AML-193 (cell line): ENCODE results near the gene STK11IP.
A peak's percentile ranks its signal among the peaks of the same experiment; 100 is the strongest.

Source experiments
- DNase-seq, 2 experiments: peaks; one replicate each; lab custom pipeline; 2025; lab: John Stamatoyannopoulos, UW

The STK11IP gene

DNA sequence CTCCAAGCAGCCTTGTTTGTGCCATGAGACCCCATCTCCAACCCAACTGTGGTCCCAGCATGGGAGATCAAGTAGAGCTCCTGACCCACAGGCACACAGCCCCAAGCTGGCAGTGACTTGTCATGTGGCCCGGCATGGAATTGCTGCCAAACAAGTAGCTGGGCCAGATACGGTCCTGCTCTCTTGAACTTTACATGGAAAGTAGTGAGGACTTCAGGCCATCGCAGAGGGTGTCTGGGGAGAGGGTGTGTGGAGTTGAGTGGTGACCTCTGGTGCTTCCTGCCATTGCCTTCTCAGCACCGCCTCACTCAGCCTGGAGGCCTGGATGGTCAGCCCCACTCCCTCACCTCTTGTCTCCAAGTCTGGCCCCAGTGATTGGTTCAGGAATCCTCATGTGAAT is 18.9 kb downstream of the STK11IP start:
- DNase-seq: no peak

DNA sequence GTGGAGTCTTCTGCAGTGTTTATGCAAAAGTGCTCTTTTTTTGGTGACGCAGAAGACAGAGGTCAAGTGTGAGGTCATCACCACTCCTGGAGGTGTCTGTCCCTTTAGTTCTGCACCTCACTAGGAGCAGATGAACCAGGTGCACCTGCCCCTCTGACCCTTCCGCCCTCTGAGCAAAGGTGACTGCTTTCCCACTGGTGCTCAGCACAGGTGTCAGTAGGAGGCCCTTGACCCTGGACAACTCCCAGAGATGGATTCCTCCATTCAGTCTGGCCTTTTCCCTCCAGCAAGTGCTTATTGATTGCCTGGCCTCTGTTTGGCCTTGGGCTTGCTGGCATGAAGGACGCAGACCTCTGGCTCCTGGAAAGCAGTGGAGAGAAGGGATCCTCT is 21.1 kb downstream of the STK11IP start:
- DNase-seq: no peak

DNA sequence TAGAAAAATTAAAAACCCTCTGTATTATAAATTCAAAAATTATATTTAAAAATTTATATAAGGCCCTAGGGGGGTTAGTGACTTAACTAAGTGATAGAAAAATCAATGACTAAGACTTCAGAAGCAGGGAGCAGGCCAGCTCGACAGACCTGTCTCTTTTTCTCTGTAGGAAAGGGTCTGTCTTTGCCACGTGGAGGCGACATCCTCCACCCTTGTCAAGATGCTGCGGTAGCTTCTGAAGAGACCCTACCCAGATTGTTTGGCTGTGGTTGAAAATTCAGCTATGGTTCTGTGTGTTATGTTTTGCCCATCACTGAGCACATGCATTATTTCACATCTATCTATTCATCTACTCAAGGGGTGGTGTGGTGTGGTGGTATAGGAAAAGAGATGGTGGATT is 21.6 kb downstream of the STK11IP start:
- DNase-seq: no peak

DNA sequence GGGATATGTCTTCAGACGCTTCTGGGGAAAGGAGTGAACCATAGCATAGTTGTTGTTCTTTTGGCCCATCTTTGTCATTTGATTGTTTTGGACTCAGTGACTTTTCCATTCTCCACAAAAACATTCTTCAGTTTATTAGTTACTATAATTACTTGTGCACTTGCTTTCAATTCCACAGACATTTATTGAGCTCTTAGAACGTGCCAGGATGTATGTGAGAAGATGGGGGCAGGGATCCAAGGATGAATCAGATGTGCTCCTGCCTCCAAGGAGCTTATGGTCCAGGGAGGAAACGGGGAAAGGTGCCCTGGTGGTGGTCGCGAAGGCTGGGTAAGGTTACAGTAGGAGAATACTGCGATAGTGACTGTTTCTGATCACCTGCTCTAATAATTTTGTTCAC is 22.9 kb downstream of the STK11IP start:
- DNase-seq: no peak

DNA sequence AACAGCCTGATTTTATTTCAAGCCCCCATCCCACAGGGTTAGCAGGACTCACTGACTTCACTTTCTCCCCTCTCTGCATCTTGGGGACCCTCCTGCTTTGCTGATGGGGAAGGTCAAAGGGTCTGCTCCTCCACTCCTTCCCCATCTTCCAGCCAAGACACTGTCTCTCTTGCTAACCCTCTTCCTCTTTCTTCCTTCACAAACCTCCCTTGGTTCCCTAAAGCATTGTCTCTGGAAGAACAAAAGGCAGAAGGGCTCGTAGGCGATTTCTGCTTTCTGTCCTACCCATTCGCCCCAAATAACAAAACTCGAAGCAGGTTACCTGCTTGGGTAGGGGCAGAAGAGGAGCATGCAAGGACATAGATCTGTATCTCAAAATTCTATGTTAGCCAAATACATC is 24.3 kb downstream of the STK11IP start:
- no peak for DNase-seq

DNA sequence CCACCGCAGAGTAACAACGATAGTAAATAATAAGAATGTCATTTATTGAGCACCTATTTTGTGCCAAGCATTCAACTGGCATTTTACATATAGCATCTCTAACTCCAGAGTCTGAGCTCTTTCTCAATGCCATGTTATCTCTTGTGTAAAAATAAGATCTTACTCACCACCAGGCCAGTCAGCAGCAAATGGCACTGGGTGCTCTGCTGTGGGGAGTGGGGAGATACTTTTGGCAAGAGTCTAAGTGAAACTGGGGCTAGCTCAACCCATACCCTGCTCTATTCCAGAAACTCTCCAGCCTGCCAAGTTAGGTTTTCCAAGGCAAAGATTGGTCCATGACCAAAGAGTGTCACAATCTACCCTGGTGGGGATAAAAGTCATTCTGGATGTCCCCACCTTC is 24.8 kb downstream of the STK11IP start:
- no peak for DNase-seq

DNA sequence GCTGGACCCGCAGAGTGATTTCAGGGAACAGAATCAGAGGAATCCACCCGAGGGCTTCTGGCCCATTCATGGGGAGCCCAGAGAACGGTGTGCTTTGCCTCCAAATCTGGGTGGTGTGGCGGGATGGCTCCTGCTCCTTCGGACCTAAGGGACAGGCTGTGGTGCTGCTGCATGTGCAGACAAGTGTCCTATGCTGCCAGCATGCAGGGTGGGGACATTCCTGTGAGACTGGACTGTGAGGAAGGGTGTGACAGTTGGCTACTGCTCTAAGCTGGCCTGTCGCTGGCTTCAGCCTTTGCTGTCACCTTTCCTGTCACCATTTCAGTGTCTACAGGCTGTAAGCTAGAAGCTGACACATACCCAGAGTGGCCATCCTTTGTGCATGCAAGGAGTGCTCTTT is 26.9 kb downstream of the STK11IP start:
- DNase-seq: no peak

DNA sequence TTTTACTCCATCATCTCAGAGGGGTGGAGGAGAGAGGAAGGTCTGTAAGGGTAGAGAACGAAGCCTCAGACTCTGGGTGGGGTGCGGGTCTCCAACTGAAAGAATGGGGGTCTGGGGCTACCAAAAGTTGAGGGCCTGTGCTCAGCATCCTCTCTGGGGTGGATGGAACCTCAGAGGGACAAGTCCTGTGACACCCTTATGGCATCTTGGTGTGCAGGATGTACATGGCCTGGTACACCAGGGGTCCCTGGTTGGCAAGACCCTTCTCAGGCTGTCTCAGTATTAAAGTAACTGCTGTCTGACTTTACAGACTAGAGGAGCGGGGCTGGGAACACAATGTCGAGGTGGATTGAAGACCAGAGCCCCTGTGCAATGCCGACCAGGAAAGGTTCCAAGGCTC is 27.5 kb downstream of the STK11IP start:
- no peak for DNase-seq

DNA sequence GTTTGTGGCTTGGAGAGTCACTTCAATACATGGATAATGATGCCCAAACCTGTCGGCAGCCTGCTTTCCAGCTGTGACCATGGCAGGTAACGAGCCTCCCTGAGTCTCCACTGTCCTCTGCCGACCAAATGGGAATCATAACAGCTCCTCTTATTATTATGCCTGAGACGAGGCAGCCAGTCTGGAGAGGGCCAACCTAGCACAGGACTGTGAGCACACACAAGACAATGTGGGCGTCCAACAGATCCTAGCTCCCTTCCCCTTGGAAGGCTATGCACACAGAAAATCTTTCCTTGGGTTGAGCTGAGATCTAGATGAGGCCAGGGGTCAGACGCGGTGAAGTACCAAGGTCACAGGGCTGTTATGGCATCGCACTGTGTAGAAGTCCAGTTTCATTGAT is 28.9 kb downstream of the STK11IP start:
- no peak for DNase-seq

DNA sequence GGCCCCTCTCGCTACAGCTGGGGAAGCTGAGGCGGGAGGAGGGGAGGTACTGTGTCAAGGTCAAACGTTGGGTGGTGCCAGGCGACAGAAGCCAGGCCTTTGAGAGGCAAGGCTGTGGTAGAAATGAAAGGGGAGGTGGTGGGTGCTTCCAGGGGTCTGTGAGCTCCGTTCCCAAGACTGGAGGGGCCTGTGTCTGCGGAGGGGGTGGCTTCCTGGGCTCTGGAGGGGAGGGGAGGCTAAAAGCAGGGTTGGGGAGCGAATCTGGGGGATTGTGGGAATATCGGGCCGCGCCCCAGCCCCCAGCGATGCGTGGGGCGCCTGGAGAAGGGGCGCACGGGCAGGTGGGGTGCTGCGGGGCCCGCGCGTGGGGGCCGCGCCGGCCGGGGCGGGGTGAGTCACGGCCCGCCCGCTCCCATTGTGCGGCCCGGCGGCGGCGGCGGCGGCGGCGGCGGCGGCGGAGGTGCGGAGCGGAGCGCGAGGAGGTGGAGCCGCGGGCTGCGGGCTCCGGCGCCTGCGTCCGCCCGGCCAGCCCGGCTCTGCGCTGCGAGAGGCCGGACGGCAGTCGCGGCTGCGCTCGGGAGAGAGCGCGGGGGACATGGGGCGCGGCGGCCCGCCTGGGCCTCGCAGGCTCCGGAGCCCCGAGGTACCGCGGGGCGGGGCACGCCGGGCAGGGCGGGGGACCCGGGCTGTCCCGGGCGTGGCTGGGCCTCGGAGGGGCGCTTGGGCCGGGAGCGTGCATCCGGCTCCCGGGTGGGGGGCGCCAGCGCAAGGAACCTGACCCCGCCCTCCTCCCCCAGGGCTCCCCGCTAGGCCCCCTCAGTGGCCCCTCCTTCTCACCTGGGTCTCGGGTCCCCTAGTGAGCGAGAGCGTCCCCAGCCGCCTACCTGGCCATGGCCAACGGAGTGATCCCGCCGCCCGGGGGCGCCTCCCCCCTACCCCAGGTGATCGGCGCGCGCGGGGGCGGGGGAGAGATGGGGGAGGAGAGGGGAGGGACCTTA is 29.7 kb downstream of the STK11IP start, which contains the start of gene SLC4A3:
Gene SLC4A3 (plus strand): TSS at position 528 of the 998 bp plus-strand sequence. CDS start 363 bp downstream, at position 891.
- no peak for DNase-seq

DNA sequence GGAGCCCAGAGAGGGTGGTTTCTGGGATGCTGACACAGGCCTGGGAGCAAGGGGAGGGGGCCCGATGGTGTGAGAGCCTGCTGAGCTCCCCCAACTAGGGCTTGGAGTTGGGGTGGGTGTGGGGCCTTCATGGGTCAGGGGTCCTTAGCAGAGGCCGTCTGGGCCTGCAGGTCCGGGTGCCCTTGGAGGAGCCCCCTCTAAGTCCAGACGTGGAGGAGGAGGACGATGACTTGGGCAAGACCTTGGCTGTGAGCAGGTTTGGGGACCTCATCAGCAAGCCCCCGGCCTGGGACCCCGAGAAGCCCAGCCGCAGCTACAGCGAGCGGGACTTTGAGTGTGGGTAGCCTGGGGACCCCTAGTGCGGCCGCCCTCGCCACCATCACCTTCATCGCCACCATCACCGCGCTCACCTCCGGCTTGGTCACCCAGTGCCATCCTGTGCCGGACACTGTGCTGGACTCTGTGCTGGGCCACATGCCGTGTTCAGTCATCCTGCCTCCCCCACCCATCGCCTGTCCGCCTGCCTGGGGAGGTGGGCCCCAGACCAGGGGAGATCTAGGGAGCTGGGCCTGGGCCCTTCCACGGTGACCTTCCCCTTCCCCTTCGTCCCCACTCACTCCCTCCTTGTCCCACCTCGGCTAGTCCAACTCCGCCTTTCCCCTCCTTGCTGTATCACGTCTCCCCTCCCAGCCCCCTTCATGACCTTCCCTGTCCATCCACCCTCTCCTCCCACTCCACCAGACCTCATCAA is 30.8 kb downstream of the STK11IP start:
- DNase-seq: no peak

DNA sequence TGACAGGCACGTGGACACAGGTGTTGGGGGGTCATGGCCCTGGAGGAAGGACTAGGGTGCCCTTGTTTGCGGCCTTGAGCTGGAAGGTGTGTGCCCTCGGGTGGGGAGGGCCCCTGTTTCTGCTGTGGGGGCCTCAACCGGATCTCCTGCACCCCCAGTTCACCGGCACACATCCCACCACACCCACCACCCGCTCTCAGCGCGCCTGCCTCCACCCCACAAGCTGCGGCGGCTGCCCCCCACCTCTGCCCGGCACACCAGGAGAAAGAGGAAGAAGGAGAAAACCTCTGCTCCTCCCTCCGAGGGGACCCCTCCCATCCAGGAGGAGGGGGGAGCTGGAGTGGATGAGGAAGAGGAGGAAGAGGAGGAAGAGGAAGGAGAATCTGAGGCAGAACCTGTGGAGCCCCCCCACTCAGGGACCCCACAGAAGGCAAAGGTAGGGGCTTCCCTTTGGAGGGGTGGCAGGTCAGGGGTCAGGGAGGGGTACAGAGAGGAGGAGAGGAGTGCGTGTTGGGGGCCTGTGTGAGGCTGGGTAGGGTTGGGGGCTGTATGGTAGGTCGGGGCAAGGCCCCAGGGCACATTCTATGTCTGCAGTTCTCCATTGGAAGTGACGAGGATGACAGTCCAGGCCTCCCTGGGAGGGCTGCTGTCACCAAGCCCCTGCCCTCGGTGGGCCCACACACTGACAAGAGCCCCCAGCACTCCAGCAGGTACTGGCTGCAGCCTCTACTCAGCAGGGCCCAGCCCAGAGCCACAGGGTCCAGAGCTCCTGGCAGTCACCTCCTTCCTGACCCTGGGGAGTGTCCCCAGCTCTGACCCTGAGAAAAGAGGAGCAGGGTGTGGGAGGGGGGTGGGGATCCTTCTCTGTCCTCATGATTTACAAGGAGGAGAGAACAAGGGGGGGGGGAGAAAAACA is 31.6 kb downstream of the STK11IP start:
- no peak for DNase-seq

DNA sequence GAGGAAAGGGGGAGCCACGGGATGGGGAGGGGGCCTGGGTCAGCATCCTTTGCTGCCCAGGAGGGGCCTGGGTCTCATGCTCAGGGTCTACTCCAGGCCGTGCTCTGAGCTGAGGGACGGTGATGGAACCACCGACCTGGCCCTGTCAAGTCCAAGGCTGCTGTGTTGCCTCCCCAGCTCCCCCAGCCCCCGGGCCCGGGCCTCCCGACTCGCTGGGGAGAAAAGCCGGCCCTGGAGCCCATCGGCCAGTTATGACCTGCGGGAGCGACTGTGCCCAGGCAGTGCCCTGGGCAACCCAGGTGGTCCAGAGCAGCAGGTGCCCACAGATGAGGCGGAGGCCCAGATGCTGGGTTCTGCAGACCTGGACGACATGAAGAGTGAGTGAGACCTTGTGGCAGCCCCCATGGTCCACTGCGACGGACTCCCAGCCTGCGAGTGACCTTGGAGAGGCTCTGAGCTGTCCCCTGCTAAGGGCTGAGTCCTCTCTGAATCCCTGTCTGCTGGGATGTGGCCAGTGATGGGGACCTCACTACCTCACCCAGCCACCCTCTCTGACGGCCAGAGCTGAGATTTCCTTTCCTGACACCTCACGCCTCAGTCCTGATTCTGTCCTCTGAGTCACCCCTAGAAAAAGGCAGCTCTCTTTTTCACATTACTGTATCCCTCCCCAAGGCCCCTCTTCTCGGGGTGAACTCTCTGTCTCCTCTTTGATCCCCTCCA is 32.5 kb downstream of the STK11IP start:
- DNase-seq: no peak

DNA sequence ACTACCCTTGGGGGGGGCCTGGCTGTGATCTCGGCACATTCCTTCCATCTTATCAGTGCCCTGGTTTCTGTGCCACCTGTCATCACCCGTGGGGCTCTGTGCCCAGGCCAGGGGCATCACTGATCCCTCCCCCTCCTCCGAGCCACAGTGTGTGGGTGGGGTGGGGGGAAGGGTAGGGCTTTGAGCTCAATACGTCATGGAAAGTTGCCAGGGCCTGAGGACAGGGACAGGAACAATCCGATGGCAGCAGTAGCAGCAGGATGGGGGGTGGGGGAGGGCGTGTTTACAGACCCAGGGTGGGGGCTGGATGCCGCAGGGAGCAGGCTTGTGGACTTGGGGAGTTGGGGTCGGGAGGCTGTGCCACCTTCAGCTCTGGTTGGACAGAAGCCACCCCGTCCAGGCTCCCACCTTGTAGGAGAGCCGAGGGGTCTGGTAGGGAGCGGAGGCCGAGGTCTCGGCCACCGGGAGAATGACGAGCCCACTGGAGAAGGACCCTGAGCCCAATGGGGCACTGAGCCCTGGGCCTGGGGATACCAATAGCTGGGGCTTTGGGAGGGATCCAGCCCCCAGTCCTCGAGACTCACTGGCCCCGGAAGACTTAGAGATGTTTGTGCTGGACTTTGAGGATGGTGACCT is 33.2 kb downstream of the STK11IP start:
- no peak for DNase-seq

DNA sequence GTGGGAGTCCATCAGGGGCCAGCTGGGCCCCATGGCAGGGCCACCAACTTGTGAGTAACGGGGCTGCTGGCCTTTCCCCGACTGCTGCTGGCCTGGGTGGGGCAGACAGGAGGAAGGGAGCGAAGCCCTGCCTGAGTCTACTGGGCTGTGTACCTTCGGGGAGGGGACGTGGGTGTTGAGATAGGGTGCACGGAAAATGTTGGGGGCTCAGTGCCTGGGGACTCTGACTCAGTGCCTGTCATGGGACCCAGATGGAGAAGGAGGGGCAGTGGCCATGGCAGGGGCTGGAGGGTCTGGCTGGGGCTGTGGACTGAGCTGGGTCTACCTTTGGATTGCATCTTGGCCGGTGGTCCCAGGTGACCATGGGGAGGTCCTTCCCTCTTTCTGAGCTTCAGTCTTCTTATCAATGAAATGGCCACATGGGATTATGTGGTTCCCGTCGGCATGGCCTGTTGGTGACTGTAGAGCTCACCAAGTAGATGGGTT is 33.8 kb downstream of the STK11IP start:
- DNase-seq: no peak

DNA sequence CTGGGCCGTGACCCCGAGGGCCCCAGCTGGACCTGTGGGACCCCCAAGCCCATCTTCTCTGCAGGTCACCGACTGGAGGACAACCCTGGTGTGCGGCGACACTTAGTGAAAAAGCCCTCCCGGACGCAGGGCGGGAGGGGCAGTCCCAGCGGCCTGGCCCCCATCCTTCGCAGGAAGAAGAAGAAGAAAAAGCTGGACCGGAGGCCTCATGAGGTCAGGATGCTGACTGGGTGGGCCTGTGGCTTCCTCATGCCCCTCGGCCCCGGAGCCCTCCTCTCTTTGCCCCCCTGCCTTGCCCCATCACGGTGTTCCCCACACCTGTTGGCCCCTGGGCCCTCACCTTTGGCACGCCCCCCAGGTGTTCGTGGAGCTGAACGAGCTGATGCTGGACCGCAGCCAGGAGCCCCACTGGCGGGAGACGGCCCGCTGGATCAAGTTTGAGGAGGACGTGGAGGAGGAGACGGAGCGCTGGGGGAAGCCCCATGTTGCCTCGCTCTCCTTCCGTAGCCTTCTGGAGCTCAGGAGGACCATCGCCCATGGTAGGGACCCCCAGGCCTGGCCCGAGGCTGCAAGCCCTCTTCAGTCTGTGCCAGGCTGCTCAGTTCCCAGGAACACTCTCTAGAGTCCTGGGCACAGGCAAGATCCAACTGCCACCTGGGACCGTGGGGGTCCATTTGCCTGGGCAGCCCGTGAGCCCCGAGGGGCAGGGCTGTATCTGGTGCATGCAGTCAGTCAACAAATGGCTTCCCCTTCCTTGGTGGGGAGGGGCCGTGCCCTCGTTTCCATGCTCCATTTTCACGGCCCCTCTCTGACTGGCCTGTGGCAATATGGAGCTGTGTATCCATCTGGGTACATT is 34.5 kb downstream of the STK11IP start:
- DNase-seq: no peak

DNA sequence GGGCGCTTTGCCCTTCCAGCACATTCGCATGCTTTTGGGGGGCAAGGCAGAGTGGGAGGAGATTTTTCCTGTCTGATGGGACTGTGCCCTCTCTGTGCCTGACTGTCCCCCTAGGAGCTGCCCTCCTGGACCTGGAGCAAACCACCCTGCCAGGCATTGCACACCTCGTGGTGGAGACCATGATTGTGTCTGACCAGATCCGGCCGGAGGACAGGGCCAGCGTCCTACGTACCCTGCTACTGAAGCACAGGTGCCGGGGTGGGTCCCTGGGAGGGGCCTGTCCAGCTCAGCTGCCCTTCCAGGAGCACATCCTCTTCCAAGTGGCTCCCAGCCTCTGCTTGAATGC is 35.1 kb downstream of the STK11IP start:
- DNase-seq: no peak

DNA sequence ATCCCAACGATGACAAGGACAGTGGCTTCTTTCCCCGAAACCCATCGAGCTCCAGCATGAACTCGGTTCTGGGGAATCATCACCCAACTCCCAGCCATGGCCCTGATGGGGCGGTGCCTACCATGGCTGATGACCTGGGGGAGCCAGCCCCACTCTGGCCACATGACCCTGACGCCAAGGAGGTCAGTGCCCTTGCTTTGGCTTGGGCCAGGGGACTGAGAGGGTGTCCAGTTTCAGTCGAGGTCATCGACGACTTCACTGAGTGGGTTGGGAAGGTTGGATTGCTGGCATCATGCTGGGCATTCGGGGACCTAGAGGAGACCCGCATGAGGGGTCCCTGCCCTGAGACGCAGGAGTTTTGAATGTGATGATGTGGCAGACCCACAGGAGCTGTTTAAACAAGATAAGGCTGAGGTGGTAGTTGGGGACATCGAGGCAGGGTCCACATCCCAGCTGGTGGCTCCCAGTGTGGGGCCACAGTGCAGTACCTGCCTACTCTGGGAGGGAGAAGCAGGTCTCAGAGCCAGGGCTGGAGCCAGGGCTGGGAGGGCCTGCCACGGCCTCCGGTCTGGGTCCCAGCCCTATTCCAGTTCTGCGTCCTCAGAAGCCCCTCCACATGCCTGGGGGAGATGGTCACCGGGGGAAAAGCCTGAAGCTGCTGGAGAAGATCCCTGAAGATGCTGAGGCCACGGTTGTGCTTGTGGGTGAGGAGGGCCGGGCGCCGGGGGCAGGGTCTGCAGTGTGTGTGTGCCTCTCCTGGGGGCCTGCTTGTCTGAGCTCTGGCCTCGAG is 35.8 kb downstream of the STK11IP start:
- peak in 1 of 2 experiments; percentile 35 for DNase-seq
